CD1c-positive myeloid dendritic cell (primary cell): ENCODE data around the gene COMT.
A peak's percentile ranks its signal among the peaks of the same experiment; 100 is the strongest.
"Not testable (repeated sequence)": the region's sequence is repeated elsewhere in the genome, so short reads cannot be mapped to it uniquely, and the experiment has no call there.

Experiments
- DNase-seq: peaks from one replicate; pipeline ENCODE4 v3.0.0-alpha.2; 2016; ENCODE audit errors: extremely low spot score

COMT gene

GRCh38 chr22:19907902-19908301, 33.7 kb upstream of the COMT start:
- DNase-seq, result not testable (repeated sequence)

GRCh38 chr22:19909350-19910179, 32.0 kb upstream of the COMT start:
- peak; percentile 81 for DNase-seq

GRCh38 chr22:19910180-19910744, 31.3 kb upstream of the COMT start:
- no peak for DNase-seq

GRCh38 chr22:19911540-19912270, 29.9 kb upstream of the COMT start:
- DNase-seq, result no peak

GRCh38 chr22:19912271-19912999, 29.1 kb upstream of the COMT start:
- no peak for DNase-seq

GRCh38 chr22:19913337-19913936, 28.1 kb upstream of the COMT start:
- DNase-seq, result no peak

GRCh38 chr22:19914201-19914943, 27.2 kb upstream of the COMT start:
- no peak for DNase-seq

- DNase-seq, result no peak
Observed at GRCh38 chr22:19915287-19915954, 26.2 kb upstream of the COMT start.

GRCh38 chr22:19916006-19916405, 25.6 kb upstream of the COMT start:
- no peak for DNase-seq

GRCh38 chr22:19916941-19917340, 24.6 kb upstream of the COMT start:
- no peak for DNase-seq

GRCh38 chr22:19917389-19918138, 24.0 kb upstream of the COMT start:
- no peak for DNase-seq

- DNase-seq, result no peak
Observed at GRCh38 chr22:19918332-19919106, 23.1 kb upstream of the COMT start.

- DNase-seq, result no peak
Observed at GRCh38 chr22:19919701-19920363, 21.7 kb upstream of the COMT start.

GRCh38 chr22:19921544-19922081, 20.0 kb upstream of the COMT start:
- no peak for DNase-seq

GRCh38 chr22:19923914-19924513, 17.6 kb upstream of the COMT start:
- DNase-seq, result no peak

GRCh38 chr22:19926028-19926427, 15.5 kb upstream of the COMT start:
- not testable (repeated sequence) for DNase-seq

GRCh38 chr22:19927696-19928095, 13.9 kb upstream of the COMT start:
- no peak for DNase-seq

GRCh38 chr22:19928207-19928606, 13.4 kb upstream of the COMT start:
- peak; percentile 9 for DNase-seq
